ENCODE measurements around the gene SMC3.

DNA sequence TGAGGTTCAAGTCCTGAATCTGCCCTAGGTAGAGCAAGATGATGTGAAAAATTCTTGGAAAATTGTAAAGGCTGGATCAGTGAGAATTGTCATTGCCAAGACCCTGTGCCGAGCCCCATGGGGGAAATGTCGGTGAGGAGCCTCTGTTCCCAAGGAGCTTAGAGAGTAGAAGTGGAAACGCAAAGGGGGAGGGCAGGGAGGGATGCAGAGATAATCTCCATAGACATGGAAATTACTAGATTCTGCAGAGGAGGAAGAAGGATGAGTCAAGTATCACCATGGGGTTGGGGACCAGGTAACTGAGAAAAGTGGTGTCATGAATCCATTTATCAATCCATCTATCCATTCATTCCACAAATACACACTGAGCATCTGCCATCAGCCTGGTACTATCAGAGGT lies 43.8 kb upstream of the SMC3 start:
- TF ChIP-seq, protein P1, sequence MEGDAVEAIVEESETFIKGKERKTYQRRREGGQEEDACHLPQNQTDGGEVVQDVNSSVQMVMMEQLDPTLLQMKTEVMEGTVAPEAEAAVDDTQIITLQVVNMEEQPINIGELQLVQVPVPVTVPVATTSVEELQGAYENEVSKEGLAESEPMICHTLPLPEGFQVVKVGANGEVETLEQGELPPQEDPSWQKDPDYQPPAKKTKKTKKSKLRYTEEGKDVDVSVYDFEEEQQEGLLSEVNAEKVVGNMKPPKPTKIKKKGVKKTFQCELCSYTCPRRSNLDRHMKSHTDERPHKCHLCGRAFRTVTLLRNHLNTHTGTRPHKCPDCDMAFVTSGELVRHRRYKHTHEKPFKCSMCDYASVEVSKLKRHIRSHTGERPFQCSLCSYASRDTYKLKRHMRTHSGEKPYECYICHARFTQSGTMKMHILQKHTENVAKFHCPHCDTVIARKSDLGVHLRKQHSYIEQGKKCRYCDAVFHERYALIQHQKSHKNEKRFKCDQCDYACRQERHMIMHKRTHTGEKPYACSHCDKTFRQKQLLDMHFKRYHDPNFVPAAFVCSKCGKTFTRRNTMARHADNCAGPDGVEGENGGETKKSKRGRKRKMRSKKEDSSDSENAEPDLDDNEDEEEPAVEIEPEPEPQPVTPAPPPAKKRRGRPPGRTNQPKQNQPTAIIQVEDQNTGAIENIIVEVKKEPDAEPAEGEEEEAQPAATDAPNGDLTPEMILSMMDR (IDR thresholded peaks at IDR 0.05) = no peak
- no peak for TF ChIP-seq POLR2A (IDR thresholded peaks at IDR 0.05)

Measured in esophagus squamous epithelium (tissue), 4 donors.